Measurements from ENCODE around the gene RBFA.
"Not testable (repeated sequence)": the region's sequence is repeated elsewhere in the genome, so short reads cannot be mapped to it uniquely, and the experiment has no call there.

Gene RBFA

GRCh38 chr18:80023173-80023572, 11.1 kb upstream of the RBFA start:
- no peak for FAIRE-seq

GRCh38 chr18:80026363-80026762, 7.9 kb upstream of the RBFA start:
- TF ChIP-seq POLR2AphosphoS5 (IDR thresholded peaks at IDR 0.05; ENCODE audit: low read depth, low read length) (no peak), POU2F2 (IDR thresholded peaks at IDR 0.05; ENCODE audit: low read depth, low read length) (no peak), TAF1 (IDR thresholded peaks at IDR 0.05; ENCODE audit: low read depth, low read length) (no peak), PAX5 (IDR thresholded peaks at IDR 0.05; ENCODE audit: insufficient read depth, low read length, severe bottlenecking) (no peak)
- no peak for DNase-seq (ENCODE audit: insufficient read length, low spot score)
- no peak for FAIRE-seq

More at GRCh38 chr18:80023173-80023572, 11.1 kb upstream of the RBFA start:
- no peak for DNase-seq (ENCODE audit: insufficient read length, low spot score)
- no peak for TF ChIP-seq SPI1 (IDR thresholded peaks at IDR 0.05; ENCODE audit: low read depth, low read length)
- TF ChIP-seq POLR2A (IDR thresholded peaks at IDR 0.05; ENCODE audit: low read depth, low read length): no peak
- no peak for TF ChIP-seq TAF1 (IDR thresholded peaks at IDR 0.05; ENCODE audit: low read depth, low read length)
- TF ChIP-seq PAX5 (IDR thresholded peaks at IDR 0.05; ENCODE audit: insufficient read depth, low read length, severe bottlenecking): no peak
- TF ChIP-seq POU2F2 (IDR thresholded peaks at IDR 0.05; ENCODE audit: low read depth, low read length): no peak
- TF ChIP-seq POLR2AphosphoS5 (IDR thresholded peaks at IDR 0.05; ENCODE audit: low read depth, low read length): no peak

- FAIRE-seq: peak; percentile 61
- not testable (repeated sequence) for DNase-seq (ENCODE audit: insufficient read length, low spot score)
Measured at GRCh38 chr18:80027719-80028118, 6.5 kb upstream of the RBFA start.

GRCh38 chr18:80029690-80030089, 4.5 kb upstream of the RBFA start:
- TF ChIP-seq POLR2A (IDR thresholded peaks at IDR 0.05; ENCODE audit: low read depth, low read length) (no peak), POU2F2 (IDR thresholded peaks at IDR 0.05; ENCODE audit: low read depth, low read length) (no peak), TAF1 (IDR thresholded peaks at IDR 0.05; ENCODE audit: low read depth, low read length) (no peak), PAX5 (IDR thresholded peaks at IDR 0.05; ENCODE audit: insufficient read depth, low read length, severe bottlenecking) (no peak), SPI1 (IDR thresholded peaks at IDR 0.05; ENCODE audit: low read depth, low read length) (no peak), POLR2AphosphoS5 (IDR thresholded peaks at IDR 0.05; ENCODE audit: low read depth, low read length) (no peak)
- no peak for FAIRE-seq
- no peak for DNase-seq (ENCODE audit: insufficient read length, low spot score)

- DNase-seq (ENCODE audit: insufficient read length, low spot score): no peak
- no peak for TF ChIP-seq POU2F2 (IDR thresholded peaks at IDR 0.05; ENCODE audit: low read depth, low read length)
- no peak; the same call in 1 of the 2 replicates for TF ChIP-seq POLR2A (IDR thresholded peaks at IDR 0.05; ENCODE audit: low read depth, low read length)
- TF ChIP-seq SPI1 (IDR thresholded peaks at IDR 0.05; ENCODE audit: low read depth, low read length): no peak
- TF ChIP-seq PAX5 (IDR thresholded peaks at IDR 0.05; ENCODE audit: insufficient read depth, low read length, severe bottlenecking): peak; percentile 55
- no peak for TF ChIP-seq TAF1 (IDR thresholded peaks at IDR 0.05; ENCODE audit: low read depth, low read length)
- no peak for TF ChIP-seq POLR2AphosphoS5 (IDR thresholded peaks at IDR 0.05; ENCODE audit: low read depth, low read length)
- peak; percentile 100 for FAIRE-seq
Measured at GRCh38 chr18:80033181-80034067, 810 bp upstream of the RBFA start.

- TF ChIP-seq POLR2AphosphoS5 (IDR thresholded peaks at IDR 0.05; ENCODE audit: low read depth, low read length): no peak
- no peak for TF ChIP-seq POU2F2 (IDR thresholded peaks at IDR 0.05; ENCODE audit: low read depth, low read length)
- TF ChIP-seq SPI1 (IDR thresholded peaks at IDR 0.05; ENCODE audit: low read depth, low read length): no peak
- no peak for TF ChIP-seq PAX5 (IDR thresholded peaks at IDR 0.05; ENCODE audit: insufficient read depth, low read length, severe bottlenecking)
- TF ChIP-seq TAF1 (IDR thresholded peaks at IDR 0.05; ENCODE audit: low read depth, low read length): no peak
- TF ChIP-seq POLR2A (IDR thresholded peaks at IDR 0.05; ENCODE audit: low read depth, low read length): no peak
- FAIRE-seq (peak; percentile 79), DNase-seq (ENCODE audit: insufficient read length, low spot score) (no peak)
Measured at GRCh38 chr18:80034852-80035406, 695 bp downstream of the RBFA start.

GRCh38 chr18:80035997-80036396, 1.8 kb downstream of the RBFA start:
- TF ChIP-seq POLR2AphosphoS5 (IDR thresholded peaks at IDR 0.05; ENCODE audit: low read depth, low read length) (no peak), TAF1 (IDR thresholded peaks at IDR 0.05; ENCODE audit: low read depth, low read length) (no peak)
- peak; percentile 50 for FAIRE-seq
- no peak for DNase-seq (ENCODE audit: insufficient read length, low spot score)

GRCh38 chr18:80037300-80037699, 3.1 kb downstream of the RBFA start:
- DNase-seq (ENCODE audit: insufficient read length, low spot score): no peak
- TF ChIP-seq SPI1 (IDR thresholded peaks at IDR 0.05; ENCODE audit: low read depth, low read length): no peak
- no peak for TF ChIP-seq PAX5 (IDR thresholded peaks at IDR 0.05; ENCODE audit: insufficient read depth, low read length, severe bottlenecking)
- no peak for TF ChIP-seq TAF1 (IDR thresholded peaks at IDR 0.05; ENCODE audit: low read depth, low read length)
- TF ChIP-seq POLR2A (IDR thresholded peaks at IDR 0.05; ENCODE audit: low read depth, low read length): no peak
- FAIRE-seq: no peak

- no peak for TF ChIP-seq SPI1 (IDR thresholded peaks at IDR 0.05; ENCODE audit: low read depth, low read length)
- TF ChIP-seq POLR2AphosphoS5 (IDR thresholded peaks at IDR 0.05; ENCODE audit: low read depth, low read length): no peak
- no peak for TF ChIP-seq PAX5 (IDR thresholded peaks at IDR 0.05; ENCODE audit: insufficient read depth, low read length, severe bottlenecking)
- no peak for TF ChIP-seq POU2F2 (IDR thresholded peaks at IDR 0.05; ENCODE audit: low read depth, low read length)
- no peak for TF ChIP-seq TAF1 (IDR thresholded peaks at IDR 0.05; ENCODE audit: low read depth, low read length)
- no peak for TF ChIP-seq POLR2A (IDR thresholded peaks at IDR 0.05; ENCODE audit: low read depth, low read length)
- FAIRE-seq (no peak), DNase-seq (ENCODE audit: insufficient read length, low spot score) (no peak)
Measured at GRCh38 chr18:80037869-80038630, 3.8 kb downstream of the RBFA start.
